Measurements from ENCODE around the gene MARCHF3. TPM values are rescaled to one million over a fixed set of nuclear protein-coding genes. Genes with fewer than 3 reads are reported as not detected.

The MARCHF3 gene
- total RNA-seq, 2 donors from 2014 or later: 10.4 to 34.1 TPM

- DNase-seq (ENCODE audit: low spot score) (no peak), ATAC-seq (ENCODE audit: insufficient number of reproducible peaks, low FRiP score, low read depth) (no peak)
- Histone ChIP-seq H3K36me3 (no peaks in the 10 kb centered on the region), H3K4me3 (no peak overlapping the region), H3K4me1 (ENCODE audit: control insufficient read depth in 1 of 2, low read depth in 2 of 2) (peaks cover 0 to 1% of the 10 kb centered on the region in 2 donors), H3K27ac (no peak overlapping the region), H3K9me3 (no peaks in the 10 kb centered on the region), H3K27me3 (replicated peaks; ENCODE audit: insufficient read depth) (no peaks in the 10 kb centered on the region)
- TF ChIP-seq CTCF (IDR thresholded peaks at IDR 0.05): no peak
Observed at GRCh38 chr5:126926187-126926586, 104.2 kb downstream of the MARCHF3 start.

GRCh38 chr5:126925482-126925881 lies 104.9 kb downstream of the MARCHF3 start:
- Histone ChIP-seq H3K4me3 (no peak overlapping the region), H3K27ac (no peak overlapping the region), H3K9me3 (no peaks in the 10 kb centered on the region), H3K27me3 (replicated peaks; ENCODE audit: insufficient read depth) (no peaks in the 10 kb centered on the region), H3K36me3 (no peaks in the 10 kb centered on the region), H3K4me1 (ENCODE audit: control insufficient read depth in 1 of 2, low read depth in 2 of 2) (peaks cover 4 to 8% of the 10 kb centered on the region in 2 donors)
- DNase-seq (ENCODE audit: low spot score): no peak
- ATAC-seq (ENCODE audit: insufficient number of reproducible peaks, low FRiP score, low read depth): no peak
- TF ChIP-seq CTCF (IDR thresholded peaks at IDR 0.05): no peak

GRCh38 chr5:126924331-126925033 lies 105.9 kb downstream of the MARCHF3 start:
- no peaks in the 10 kb centered on the region for H3K9me3 ChIP-seq
- DNase-seq (ENCODE audit: low spot score): no peak

GRCh38 chr5:126921241-126922091 lies 108.9 kb downstream of the MARCHF3 start:
- Histone ChIP-seq H3K4me1 (ENCODE audit: control insufficient read depth in 1 of 2, low read depth in 2 of 2) (peaks cover 19 to 36% of the 10 kb centered on the region in 2 donors), H3K27me3 (replicated peaks; ENCODE audit: insufficient read depth) (no peaks in the 10 kb centered on the region), H3K9me3 (no peaks in the 10 kb centered on the region), H3K36me3 (no peaks in the 10 kb centered on the region), H3K27ac (peak overlapping the region; percentile 31 to 48), H3K4me3 (no peak overlapping the region)
- DNase-seq (ENCODE audit: low spot score) (no peak), ATAC-seq (ENCODE audit: insufficient number of reproducible peaks, low FRiP score, low read depth) (no peak)
- no peak for TF ChIP-seq CTCF (IDR thresholded peaks at IDR 0.05)

More at GRCh38 chr5:126924331-126925033, 105.9 kb downstream of the MARCHF3 start:
- no peaks in the 10 kb centered on the region for H3K27me3 ChIP-seq (replicated peaks; ENCODE audit: insufficient read depth)
- no peak for ATAC-seq (ENCODE audit: insufficient number of reproducible peaks, low FRiP score, low read depth)
- no peaks in the 10 kb centered on the region for H3K36me3 ChIP-seq
- no peak overlapping the region for H3K4me3 ChIP-seq
- peaks cover 14 to 18% of the 10 kb centered on the region in 2 donors for H3K4me1 ChIP-seq (ENCODE audit: control insufficient read depth in 1 of 2, low read depth in 2 of 2)
- H3K27ac ChIP-seq: no peak overlapping the region
- no peak for TF ChIP-seq CTCF (IDR thresholded peaks at IDR 0.05)

GRCh38 chr5:126920291-126920690 lies 110.1 kb downstream of the MARCHF3 start:
- peak; percentile 55 for ATAC-seq (ENCODE audit: insufficient number of reproducible peaks, low FRiP score, low read depth)
- H3K36me3 ChIP-seq: no peaks in the 10 kb centered on the region
- no peaks in the 10 kb centered on the region for H3K27me3 ChIP-seq (replicated peaks; ENCODE audit: insufficient read depth)
- H3K27ac ChIP-seq: peak overlapping the region; percentile 31 to 48
- no peak overlapping the region for H3K4me3 ChIP-seq
- H3K9me3 ChIP-seq: no peaks in the 10 kb centered on the region
- no peak for TF ChIP-seq CTCF (IDR thresholded peaks at IDR 0.05)
- peaks cover 19 to 36% of the 10 kb centered on the region in 2 donors for H3K4me1 ChIP-seq (ENCODE audit: control insufficient read depth in 1 of 2, low read depth in 2 of 2)
- peak; percentile 15 for DNase-seq (ENCODE audit: low spot score)
